ENCODE data around the gene RNU5D-1.
A peak's percentile ranks its signal among the peaks of the same experiment; 100 is the strongest.

DNA sequence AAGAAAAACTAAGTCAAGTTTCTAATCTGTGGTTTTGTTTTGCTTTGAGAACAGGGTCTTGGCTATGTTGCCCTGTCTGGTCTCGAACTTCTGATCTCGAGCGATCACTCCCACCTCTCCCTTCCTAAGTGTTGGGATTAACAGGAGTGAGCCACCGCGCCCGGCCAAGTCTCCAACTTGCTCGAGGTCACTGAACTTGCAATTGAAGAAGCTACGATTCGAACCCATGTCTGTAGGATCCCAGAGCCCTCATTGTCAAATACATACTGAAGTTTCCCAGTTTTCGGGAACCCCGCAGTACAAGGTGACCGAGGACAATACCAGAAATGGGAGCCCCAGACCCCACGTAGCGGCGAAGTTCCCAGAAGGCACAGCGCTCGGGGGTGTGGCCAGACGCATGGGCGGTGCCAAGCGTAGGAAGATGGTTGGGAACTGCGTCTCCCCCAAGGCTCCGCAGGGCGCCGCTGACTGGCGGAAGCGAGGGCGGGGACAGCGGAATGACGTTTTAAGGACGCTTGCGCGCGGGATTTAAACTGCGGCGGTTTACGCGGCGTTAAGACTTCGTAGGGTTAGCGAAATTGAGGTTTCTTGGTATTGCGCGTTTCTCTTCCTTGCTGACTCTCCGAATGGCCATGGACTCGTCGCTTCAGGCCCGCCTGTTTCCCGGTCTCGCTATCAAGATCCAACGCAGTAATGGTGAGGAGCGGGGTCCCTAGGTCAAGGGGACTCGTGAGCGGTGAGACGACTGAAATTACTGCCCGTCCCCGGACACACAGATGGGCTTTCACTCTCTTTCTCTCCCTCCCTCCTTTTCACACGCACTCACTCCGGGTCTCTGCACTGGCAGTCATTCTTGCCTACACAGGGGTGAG lies 8.6 kb upstream of the RNU5D-1 start, which contains the start of gene KIF2C:
- TF ChIP-seq, protein P1, sequence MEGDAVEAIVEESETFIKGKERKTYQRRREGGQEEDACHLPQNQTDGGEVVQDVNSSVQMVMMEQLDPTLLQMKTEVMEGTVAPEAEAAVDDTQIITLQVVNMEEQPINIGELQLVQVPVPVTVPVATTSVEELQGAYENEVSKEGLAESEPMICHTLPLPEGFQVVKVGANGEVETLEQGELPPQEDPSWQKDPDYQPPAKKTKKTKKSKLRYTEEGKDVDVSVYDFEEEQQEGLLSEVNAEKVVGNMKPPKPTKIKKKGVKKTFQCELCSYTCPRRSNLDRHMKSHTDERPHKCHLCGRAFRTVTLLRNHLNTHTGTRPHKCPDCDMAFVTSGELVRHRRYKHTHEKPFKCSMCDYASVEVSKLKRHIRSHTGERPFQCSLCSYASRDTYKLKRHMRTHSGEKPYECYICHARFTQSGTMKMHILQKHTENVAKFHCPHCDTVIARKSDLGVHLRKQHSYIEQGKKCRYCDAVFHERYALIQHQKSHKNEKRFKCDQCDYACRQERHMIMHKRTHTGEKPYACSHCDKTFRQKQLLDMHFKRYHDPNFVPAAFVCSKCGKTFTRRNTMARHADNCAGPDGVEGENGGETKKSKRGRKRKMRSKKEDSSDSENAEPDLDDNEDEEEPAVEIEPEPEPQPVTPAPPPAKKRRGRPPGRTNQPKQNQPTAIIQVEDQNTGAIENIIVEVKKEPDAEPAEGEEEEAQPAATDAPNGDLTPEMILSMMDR (CRISPR knock-in tag; IDR thresholded peaks at IDR 0.05) = peak; percentile 22; the same call in 1 of the 2 replicates
- TF ChIP-seq SMAD1 (CRISPR knock-in tag; IDR thresholded peaks at IDR 0.05; ENCODE audit: borderline replicate concordance, low read depth) (peak; percentile 17; the same call in 1 of the 2 replicates), POLR2A (IDR thresholded peaks at IDR 0.05; ENCODE audit: insufficient read depth in 1 of 2, low read depth in 2 of 2, low read length in 2 of 2) (peak; percentile 84 to 91), ZFY (CRISPR knock-in tag; IDR thresholded peaks at IDR 0.05) (peak; percentile 32), ZNF589 (CRISPR knock-in tag; conservative IDR thresholded peaks at IDR 0.05) (peak; percentile 64; the same call in 1 of the 2 replicates), RBAK (CRISPR knock-in tag; IDR thresholded peaks at IDR 0.05) (no peak), HCFC1 (IDR thresholded peaks at IDR 0.05; ENCODE audit: low read depth, low read length) (peak; percentile 16; the same call in 1 of the 2 replicates)
- TF ChIP-seq, protein P2, sequence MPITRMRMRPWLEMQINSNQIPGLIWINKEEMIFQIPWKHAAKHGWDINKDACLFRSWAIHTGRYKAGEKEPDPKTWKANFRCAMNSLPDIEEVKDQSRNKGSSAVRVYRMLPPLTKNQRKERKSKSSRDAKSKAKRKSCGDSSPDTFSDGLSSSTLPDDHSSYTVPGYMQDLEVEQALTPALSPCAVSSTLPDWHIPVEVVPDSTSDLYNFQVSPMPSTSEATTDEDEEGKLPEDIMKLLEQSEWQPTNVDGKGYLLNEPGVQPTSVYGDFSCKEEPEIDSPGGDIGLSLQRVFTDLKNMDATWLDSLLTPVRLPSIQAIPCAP (CRISPR knock-in tag; IDR thresholded peaks at IDR 0.05; ENCODE audit: low read depth) = no peak
- TF ChIP-seq, protein P3, sequence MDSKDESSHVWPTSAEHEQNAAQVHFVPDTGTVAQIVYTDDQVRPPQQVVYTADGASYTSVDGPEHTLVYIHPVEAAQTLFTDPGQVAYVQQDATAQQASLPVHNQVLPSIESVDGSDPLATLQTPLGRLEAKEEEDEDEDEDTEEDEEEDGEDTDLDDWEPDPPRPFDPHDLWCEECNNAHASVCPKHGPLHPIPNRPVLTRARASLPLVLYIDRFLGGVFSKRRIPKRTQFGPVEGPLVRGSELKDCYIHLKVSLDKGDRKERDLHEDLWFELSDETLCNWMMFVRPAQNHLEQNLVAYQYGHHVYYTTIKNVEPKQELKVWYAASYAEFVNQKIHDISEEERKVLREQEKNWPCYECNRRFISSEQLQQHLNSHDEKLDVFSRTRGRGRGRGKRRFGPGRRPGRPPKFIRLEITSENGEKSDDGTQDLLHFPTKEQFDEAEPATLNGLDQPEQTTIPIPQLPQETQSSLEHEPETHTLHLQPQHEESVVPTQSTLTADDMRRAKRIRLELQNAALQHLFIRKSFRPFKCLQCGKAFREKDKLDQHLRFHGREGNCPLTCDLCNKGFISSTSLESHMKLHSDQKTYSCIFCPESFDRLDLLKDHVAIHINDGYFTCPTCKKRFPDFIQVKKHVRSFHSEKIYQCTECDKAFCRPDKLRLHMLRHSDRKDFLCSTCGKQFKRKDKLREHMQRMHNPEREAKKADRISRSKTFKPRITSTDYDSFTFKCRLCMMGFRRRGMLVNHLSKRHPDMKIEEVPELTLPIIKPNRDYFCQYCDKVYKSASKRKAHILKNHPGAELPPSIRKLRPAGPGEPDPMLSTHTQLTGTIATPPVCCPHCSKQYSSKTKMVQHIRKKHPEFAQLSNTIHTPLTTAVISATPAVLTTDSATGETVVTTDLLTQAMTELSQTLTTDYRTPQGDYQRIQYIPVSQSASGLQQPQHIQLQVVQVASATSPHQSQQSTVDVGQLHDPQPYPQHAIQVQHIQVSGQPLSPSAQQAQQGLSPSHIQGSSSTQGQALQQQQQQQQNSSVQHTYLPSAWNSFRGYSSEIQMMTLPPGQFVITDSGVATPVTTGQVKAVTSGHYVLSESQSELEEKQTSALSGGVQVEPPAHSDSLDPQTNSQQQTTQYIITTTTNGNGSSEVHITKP (CRISPR knock-in tag; IDR thresholded peaks at IDR 0.05; ENCODE audit: low read depth) = peak; percentile 80; the same call in 1 of the 2 replicates
- TF ChIP-seq, protein P4, sequence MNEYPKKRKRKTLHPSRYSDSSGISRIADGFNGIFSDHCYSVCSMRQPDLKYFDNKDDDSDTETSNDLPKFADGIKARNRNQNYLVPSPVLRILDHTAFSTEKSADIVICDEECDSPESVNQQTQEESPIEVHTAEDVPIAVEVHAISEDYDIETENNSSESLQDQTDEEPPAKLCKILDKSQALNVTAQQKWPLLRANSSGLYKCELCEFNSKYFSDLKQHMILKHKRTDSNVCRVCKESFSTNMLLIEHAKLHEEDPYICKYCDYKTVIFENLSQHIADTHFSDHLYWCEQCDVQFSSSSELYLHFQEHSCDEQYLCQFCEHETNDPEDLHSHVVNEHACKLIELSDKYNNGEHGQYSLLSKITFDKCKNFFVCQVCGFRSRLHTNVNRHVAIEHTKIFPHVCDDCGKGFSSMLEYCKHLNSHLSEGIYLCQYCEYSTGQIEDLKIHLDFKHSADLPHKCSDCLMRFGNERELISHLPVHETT (CRISPR knock-in tag; conservative IDR thresholded peaks at IDR 0.05) = no peak

All from HepG2 (cell line).